Myocyte (in vitro differentiated cells): ENCODE results near the gene DGCR2. TPM values are rescaled to one million over a fixed set of nuclear protein-coding genes. Genes with fewer than 3 reads are reported as not detected.
A peak's percentile ranks its signal among the peaks of the same experiment; 100 is the strongest.
"Not testable (repeated sequence)": the region's sequence is repeated elsewhere in the genome, so short reads cannot be mapped to it uniquely, and the experiment has no call there.

Source experiments
- DNase-seq: peaks from one replicate; pipeline ENCODE4 v3.0.0-alpha.2; 2012; ENCODE audit warnings: low read depth
- total RNA-seq: library from RNA; depleted of rRNA; stranded (reverse); fragments of >200 nt; gene quantifications from 2 replicates; pipeline ENCODE4 v1.2.3, GENCODE V29; 2014

DGCR2 gene
- total RNA-seq, 1 donor from 2014 or later: 60.8 TPM

GRCh38 chr22:19032898-19033567 lies 89.2 kb downstream of the DGCR2 start:
- DNase-seq: not testable (repeated sequence)

GRCh38 chr22:19032156-19032785 lies 89.9 kb downstream of the DGCR2 start:
- DNase-seq: not testable (repeated sequence)

- DNase-seq: not testable (repeated sequence)
These were observed 91.3 kb downstream of the DGCR2 start for GRCh38 chr22:19030889-19031252.

- not testable (repeated sequence) for DNase-seq
These were observed 91.9 kb downstream of the DGCR2 start for GRCh38 chr22:19030226-19030888.

- not testable (repeated sequence) for DNase-seq
These were observed 92.8 kb downstream of the DGCR2 start for GRCh38 chr22:19029113-19030103.

GRCh38 chr22:19028060-19028455 lies 94.2 kb downstream of the DGCR2 start:
- DNase-seq: not testable (repeated sequence)

- DNase-seq: not testable (repeated sequence)
These were observed 94.7 kb downstream of the DGCR2 start for GRCh38 chr22:19027371-19028059.

GRCh38 chr22:19026080-19026479 lies 96.1 kb downstream of the DGCR2 start:
- not testable (repeated sequence) for DNase-seq

- not testable (repeated sequence) for DNase-seq
These were observed 97.2 kb downstream of the DGCR2 start for GRCh38 chr22:19024956-19025489.

GRCh38 chr22:19023931-19024330 lies 98.3 kb downstream of the DGCR2 start:
- not testable (repeated sequence) for DNase-seq

GRCh38 chr22:19022755-19023154 lies 99.5 kb downstream of the DGCR2 start:
- no peak for DNase-seq

- DNase-seq: no peak
These were observed 102.6 kb downstream of the DGCR2 start for GRCh38 chr22:19019679-19020032.

GRCh38 chr22:19019029-19019678 lies 103.1 kb downstream of the DGCR2 start:
- no peak for DNase-seq

- DNase-seq: no peak
These were observed 104.0 kb downstream of the DGCR2 start for GRCh38 chr22:19018256-19018655.

- DNase-seq: peak; percentile 23
These were observed 106.0 kb downstream of the DGCR2 start for GRCh38 chr22:19016081-19016766.

- no peak for DNase-seq
These were observed 107.3 kb downstream of the DGCR2 start for GRCh38 chr22:19014886-19015285.

- not testable (repeated sequence) for DNase-seq
These were observed 108.2 kb downstream of the DGCR2 start for GRCh38 chr22:19013881-19014598.

GRCh38 chr22:19013411-19013810 lies 108.8 kb downstream of the DGCR2 start:
- DNase-seq: not testable (repeated sequence)
